Measurements from ENCODE around the gene SMDT1.
A peak's percentile ranks its signal among the peaks of the same experiment; 100 is the strongest.
"Not testable (repeated sequence)": the region's sequence is repeated elsewhere in the genome, so short reads cannot be mapped to it uniquely, and the experiment has no call there.

Gene SMDT1

DNA sequence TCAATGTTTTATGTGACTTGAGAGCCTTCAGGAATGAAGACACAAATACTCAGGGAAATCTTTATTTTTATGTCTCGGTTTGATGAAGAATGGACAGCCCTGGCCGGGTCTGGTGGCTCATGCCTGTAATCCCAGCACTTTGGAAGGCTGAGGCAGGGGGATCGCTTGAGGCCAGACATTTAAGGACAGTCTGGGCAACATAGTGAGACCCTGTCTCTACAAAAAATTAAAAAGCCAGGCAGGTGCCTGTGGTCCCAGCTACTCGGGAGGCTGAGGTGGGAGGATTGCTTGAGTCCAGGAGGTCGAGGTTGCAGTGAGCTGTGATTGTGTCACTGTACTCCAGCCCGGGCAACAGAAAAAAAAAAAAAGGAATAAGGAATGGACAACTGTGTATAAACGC is 8.0 kb upstream of the SMDT1 start:
- not testable (repeated sequence) for DNase-seq

DNA sequence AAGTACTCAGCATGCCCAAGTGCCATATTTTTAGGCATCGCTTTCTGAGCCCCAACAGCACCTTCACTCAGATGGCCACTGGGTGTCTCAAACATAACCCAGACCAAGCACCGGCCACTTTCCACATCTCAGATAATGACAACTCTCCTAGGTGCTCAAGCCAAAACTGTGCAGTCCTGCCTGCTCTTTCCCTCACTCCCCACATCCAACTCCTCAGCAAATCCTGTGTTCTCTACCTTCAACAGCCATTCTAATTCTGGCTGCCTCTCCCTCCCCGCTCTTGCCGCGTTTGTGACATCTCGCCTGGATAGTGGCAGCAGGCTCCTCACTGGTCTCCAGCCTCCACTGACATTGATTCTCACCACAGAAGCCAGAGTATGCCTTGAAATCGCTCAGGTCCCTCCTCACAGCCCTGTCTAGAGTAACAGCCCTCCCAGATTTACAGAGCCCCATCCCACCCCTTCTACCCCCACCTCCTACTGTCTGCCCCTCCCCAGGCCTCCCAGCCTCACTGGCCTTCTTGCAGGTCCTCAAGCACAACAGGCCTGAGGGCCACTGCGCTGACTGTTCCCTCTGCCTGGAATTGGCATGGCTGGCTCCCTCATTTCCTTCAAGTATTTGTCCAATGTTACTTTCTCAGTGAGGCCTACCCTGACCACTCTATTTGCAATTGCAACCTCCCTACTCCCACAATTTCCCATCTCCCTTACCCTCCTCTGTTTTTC is 6.7 kb upstream of the SMDT1 start:
- DNase-seq: no peak

DNA sequence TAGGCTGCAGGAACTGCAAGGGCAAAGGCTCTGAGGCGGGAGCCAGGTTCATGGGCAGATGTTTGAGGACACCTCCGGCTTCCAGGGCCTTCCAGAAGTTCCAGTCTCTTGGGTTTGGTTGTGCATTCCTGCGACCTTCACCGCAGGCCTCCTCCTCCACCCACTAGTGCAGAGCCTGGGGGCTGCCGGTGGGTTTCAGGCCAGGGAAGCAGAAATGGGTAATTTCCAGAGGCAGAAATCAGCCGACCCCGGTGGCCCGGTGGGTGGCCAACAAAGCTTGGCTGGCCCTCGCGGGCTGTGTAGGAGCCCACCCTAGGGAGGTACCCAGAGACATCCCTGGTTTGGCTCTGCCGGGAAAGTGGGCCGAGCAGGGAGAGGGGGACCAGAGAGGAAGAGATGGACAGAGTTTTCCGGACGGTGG is 5.9 kb upstream of the SMDT1 start:
- DNase-seq: no peak

DNA sequence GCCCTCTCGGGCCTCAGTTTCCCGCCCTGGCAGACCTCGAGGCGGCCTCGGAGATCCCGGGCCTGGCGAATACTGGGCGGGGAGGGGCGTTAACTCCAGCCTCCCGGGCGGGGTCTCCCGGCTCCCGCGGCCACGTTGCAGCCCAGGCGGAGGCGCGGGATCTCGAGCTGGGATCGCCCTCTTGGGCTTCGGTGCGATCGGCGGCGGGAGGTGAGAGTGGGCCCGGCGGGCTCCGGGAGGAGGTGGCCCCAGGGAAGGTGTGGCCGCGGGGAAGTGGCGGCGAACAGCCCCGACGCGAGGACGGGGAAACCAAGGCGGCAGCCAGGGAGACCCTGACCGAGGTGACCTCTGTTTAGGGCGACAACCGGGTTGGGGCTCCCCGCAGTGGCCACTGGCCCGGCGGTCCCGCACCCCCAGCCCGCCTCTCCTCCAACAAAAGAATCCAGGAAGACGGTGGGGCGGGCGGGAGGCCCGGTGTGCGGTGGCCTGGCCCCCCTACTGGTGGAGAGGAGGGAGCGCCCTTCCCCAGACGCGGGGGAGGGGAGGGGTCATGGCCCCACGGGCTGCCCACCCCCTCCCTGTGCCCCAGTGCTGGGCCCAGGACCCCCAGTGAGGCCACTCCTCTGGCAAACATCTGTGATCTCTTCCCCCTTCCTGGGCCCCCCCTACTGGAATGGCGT is 5.2 kb upstream of the SMDT1 start, which contains the start of gene PHETA2:
PHETA2 (plus strand) TSS at position 117 of the 680 bp plus-strand sequence. CDS start 3,046 bp downstream, outside the sequence.
- no peak for DNase-seq

DNA sequence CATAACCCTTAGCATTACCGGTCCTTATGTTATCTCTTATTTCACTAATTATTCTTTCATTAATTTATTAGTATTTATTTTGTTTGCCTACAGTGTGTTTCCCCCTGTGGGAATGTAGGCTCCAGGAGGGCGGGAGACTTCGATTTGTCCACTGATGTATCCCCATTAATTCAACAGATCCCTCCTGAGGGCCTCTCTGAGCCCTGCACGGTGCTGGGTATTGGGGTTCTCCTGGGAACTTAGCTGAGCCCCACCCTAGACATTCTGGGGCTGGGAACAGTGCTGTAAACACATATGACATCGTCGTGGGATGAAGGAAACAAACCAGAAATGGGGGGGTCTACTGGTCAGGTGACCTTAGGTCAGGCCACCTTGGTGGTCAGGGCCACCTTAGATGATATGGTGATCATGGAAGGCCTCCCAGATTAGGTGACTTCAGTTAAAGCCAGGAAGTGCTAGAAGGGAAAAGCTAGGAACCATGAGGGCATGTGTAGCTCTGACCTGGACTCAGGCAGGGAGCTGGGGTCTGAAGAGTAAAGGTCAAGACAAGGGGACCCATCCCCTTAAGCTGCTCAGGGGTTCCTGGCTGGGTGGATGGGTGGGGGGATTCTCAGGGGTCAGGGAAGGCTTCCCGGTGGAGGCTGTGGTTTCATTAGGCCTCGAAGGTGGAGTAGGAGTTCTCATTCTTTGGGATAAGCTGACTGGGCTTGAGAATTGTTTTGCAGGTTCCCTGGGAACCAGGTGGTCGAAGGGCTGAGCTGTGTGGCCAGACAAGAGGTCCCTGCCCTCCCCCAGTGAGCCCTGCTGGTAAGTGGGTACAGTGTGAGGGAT is 4.4 kb upstream of the SMDT1 start:
- no peak for DNase-seq

DNA sequence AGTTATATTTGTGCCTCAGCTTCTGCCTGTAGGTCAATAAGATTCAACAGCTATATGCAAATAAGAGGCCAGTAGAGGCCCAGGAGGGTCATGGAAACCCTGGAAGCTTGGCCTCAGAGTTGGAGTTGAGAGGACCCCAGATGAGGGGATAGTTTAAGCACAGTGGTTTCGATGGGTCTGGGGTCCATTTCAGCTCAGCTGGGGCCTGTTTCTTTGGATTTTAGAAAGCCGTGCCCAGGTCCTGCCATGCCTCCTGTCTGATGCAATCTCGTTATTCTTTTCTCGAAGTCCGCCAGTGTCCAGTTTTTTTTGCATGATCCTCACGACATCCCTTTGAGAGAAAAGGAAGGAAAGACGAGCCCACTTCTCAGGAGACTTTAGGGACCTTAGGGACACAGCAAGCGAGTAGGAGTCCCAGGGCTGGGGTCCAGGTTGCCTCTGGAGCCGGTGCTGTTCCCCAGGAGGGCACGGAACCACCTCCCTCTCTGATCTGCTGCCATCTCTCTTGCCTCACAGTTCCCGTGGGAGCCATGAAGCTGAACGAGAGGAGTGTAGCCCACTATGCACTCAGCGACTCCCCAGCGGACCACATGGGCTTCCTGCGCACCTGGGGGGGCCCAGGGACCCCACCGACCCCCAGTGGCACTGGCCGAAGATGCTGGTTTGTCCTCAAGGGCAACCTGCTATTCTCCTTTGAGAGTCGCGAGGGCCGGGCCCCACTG is 2.6 kb upstream of the SMDT1 start:
- DNase-seq: no peak

DNA sequence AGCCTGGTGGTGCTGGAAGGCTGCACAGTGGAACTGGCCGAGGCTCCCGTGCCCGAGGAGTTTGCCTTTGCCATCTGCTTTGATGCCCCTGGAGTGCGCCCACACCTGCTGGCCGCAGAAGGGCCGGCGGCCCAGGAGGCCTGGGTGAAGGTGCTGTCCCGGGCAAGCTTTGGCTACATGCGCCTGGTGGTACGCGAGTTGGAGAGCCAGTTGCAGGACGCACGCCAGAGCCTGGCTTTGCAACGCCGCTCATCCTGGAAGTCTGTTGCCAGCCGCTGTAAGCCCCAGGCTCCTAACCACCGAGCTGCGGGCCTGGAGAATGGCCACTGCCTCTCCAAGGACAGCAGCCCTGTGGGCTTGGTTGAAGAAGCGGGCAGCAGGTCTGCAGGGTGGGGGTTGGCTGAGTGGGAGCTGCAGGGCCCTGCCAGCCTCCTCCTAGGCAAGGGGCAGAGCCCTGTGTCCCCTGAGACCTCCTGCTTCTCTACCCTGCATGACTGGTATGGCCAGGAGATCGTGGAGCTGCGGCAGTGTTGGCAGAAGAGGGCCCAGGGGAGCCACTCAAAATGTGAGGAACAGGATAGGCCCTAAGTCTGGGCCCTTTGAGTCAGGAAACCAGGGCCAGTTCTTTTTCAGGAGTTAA is 1.9 kb upstream of the SMDT1 start:
- no peak for DNase-seq

DNA sequence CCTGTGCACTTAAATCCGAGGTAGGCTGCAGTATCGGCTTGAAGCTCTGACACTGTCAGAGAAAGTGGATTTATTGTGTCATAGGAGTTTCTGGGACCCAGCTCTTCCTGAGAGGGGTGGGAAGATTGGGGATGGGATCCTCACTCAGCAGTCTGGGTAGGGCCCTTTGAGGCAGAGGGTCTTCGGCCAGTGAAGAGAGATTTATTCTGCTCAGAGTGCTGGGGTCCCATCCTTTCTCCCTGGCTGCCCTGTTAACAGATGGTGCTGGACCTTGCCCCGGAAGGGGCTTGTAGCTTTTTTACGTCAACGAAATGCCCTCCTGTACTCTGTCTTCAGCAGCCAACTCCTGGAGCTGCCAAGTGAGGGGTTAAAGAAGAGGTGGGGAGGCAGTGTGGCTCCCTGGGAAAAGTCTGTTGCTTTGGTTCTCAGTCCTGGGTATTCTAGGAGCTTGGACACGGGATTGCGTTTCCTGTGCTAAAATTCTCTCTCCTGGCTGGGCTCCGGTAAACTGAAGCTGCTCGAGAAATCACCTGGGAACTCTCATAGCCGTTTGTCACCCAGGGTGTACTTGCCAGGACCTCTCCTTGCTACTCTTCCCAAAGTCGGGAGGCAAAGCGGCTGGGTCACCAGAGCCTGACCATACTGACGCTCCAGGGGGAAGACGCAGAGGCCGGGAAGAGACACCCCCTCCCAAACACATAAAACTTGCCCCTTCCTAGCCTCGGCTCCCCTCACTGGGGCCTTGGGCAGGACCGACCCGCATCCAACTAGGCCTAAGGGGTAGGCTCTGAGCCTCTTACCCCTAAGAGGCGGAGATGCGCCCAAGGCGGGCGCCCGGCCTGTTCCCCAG is 806 bp upstream of the SMDT1 start:
- DNase-seq: no peak

DNA sequence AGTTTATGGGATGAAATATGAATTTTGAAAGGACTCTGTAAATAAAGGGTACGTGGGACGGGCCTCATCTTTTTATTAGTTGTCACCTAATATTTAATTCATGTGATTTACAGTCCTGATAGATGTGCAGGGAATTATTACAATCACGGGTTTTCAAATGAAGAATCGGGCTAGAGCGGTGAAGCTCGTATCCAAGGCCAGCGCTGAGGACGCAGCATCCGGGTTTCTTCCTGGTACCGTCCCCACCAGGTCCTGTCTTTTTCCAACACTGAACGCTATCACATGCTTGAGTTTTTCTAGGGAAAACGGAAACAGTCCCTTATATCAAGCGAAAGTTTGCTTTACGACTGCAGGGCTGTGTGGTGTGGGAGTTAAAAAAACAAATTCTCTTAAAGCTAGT is 787 bp downstream of the SMDT1 start:
- DNase-seq: no peak

DNA sequence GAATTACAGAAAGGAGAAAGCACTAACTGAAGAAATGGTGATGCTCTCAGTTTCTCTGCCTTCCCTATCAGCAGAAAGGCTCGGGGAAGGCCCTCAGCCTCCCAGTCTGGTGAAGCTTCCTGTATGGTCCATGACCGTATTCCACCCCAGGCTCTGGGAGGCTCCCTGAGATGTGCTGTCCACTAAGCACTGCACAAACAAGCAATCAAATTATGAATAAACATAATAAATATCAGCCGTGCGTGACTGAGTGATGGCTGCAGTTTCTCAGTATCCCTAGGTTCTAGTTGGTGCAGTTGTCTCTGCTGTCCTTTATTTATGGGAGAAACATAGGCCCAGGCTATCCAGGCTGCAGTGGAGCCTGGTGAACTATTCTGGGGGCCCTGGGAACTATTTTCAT is 3.6 kb downstream of the SMDT1 start:
- no peak for DNase-seq

DNA sequence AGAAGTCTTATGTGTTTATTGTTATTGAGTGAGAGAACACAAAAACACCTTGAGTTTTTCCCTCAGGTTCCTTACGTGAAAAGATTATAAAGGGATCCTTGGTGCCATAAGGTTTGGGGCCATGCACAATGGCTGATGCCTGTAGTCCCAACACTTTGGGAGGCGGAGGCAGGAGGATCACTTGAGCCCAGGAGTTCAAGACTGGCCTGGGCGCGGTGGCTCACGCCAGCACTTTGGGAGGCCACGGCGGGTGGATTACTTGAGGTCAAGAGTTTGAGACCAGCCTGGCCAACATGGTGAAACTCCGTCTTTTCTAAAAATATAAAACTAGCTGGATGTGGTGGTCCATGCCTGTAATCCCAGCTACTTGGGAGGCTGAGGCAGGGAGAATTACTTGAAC is 5.4 kb downstream of the SMDT1 start:
- DNase-seq: no peak

DNA sequence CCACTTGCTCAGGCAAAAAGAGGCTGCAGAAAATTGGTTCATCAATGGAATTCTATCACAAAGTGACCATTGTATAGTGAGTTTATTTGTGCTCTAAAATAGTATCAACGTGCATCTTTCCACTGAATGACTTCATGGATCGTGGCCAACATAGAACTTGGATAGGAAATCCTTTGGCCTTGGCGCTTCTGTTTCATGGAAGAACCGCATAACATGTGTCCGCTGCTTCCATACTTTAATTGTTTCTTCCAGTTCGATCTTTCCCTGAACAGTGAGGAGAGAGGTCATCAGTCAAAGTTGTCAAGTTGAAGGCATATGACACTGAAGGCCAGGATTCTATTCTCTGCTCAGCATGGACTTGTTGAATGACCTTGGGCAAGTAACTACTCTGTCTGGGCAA is 6.6 kb downstream of the SMDT1 start:
- DNase-seq: no peak

DNA sequence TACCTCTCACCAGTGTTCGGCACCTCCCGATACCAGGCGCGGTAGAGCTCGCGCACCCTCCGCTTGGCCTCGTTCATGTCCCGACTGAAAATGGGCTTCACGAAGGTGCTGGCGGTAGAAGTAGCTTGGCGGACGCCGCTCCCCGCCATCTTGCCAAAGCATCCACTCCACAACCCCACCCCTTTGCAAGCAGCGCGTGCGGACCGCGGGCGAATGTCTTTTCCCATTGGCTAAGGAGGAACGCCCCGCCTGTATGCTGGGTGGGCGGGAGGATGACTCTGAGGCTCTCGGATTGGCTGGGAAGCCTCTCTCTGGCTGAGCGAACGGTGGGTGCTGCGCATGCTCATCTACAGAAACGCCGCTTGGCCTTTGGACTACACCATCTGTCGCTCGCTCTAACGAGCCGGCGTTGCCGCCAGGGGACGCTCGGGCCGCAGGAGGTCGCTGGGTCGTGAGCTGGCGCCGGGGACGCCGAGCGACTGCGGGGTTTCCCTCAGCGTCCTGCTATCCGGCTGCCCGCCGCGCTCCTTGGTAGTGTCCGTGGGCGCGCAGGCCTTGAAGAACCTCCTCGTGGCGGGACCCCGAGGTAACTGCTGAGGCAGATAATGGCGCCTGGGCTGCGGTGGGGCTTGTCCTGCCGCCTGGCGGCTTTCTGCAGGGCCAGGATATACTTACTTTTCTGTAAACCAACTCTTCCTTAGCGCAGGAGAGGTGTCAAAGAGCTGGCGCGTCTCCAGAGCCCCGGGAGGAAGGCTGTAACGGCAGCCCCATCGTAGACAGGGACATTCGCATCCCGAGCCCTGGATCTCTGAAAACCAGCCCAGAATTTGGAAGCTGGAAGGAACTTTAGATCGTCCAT is 11.3 kb downstream of the SMDT1 start, which contains the start of gene NDUFA6:
NDUFA6 (minus strand) TSS at position 177 of the 859 bp plus-strand sequence; CDS start at position 149, 28 bp downstream.
- peak; percentile 99 for DNase-seq

DNA sequence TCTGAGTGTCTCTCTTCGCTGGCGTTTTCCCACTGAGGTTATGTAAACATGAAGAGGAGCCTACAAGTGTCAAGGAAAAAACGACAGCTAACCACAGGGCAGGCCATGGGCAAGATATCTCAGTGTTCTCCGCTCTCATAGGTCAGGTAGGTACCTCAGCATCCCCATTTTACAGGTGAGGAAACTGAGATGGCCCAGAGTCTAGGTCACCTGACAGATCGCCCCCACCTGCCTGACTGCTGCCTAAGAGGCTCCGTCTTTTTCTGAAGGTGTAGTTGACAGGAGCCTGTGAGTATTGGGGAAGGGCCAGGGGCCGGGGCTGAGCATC is 11.9 kb downstream of the SMDT1 start:
- DNase-seq: no peak

DNA sequence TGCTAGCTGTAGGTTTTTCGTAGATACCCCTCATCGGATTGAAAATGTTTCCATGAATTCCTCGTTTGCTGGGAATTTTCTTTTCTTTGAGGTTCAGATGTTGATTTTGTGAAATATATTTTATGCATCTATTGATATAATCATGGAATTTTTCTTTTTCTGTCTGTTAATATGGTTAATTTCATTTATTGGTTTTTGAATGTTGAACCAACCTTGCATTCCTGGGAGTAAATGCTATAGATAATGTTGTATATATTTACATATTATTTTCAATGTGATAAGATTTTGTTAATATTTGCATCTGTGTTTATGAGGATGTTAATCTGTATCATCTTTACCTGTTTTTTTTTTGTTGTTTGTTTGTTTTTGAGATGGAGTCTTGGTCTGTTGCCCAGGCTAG is 21.7 kb downstream of the SMDT1 start:
- DNase-seq: no peak

DNA sequence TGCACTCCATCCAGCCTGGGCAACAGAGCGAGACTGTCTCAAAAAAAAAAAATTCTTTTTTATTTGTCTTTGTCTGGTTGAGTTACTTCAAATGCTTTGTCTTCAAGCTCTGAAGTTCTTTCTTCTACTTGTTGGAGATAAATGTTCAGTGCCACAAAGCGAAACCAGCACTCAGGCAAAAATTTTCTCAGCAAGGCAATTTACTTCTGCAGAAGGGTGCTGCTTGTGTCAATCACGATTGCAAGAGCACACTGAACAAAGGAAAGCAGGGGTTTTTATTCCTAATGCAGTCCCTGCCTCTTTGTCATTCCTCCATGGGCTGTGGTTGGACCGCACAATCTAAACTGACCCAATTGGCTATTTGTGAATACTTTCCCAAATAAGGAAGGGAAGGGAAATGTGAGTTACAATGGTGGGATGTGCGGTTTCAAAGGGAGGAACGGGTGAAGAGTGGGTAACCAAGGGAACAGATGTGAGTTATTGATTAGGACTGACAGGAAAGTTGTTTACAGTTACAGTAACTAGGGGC is 24.9 kb downstream of the SMDT1 start:
- DNase-seq: not testable (repeated sequence)

DNA sequence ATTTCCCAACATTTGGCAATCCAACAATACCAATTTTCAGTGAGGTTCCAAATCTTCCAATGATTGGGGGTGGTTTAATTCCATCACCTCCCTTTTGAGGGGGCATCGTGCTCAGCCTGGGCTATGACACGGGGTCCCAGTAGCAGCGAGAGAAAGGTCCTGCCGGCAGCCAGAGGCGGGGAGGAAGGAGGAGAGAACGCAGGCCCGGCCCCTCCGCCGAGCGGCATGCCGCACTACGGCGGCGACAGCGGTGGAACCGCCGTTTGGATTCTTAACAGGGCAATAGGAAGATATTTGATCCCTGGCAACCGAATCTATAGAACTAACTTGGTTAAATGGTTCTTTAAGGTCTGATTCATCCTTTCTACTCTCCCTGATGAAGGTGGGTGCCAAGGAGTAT is 29.3 kb downstream of the SMDT1 start:
- no peak for DNase-seq

DNA sequence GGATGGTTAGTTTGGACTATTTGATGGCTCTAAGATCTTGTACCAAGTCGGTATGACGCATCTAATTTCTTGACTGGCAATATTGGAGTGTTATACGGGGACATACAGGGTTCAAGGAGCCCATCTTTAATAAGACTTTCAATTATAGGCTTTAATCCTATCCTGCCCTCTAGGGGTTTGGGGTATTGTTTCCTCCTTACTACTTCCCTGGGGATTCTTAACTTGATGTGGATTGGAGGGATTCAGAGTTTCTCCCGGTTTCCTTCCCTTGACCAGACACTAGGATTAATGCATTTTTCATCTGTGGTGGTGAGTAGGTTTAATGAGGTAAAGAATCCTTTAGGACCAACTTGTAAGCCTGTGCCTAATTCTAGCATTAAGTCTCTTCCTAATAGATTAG is 32.3 kb downstream of the SMDT1 start:
- no peak for DNase-seq

DNA sequence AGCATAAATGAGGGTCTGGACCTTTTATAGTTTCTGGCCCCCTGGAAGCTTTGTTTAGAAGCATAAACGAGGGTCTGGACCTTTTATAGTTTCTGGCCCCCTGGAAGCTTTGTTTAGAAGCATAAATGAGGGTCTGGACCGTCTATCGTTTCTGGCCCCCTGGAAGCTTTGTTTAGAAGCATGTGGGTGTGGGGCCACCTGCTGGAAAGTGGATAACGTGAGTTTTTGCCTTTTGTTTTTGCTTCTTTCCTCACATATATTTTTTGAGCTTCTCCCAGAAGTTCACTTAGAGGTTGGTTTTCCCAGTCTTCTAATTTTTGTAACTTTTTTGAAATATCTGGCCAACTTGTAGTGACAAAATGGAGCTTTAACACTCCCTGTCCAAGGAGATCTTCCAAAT is 33.3 kb downstream of the SMDT1 start:
- DNase-seq: not testable (repeated sequence)

DNA sequence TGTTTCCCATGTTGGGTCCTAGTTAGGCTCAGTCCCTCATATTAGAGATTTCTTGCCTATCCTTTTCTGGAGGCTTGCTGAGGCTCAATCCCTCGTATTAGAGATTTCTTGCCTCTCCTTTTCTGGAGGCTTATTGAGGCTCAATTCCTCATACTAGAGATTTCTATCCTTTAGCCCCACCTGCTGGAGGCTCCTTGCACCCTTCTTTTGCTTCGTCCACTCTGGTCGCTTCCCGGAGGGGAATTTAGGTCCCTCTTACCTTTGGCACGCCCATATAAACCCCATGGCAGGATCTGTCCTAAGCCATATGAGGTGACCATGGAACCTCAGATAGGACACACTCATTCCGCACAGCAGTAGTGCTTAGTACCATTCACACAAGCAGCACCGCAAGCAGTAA is 35.2 kb downstream of the SMDT1 start:
- no peak for DNase-seq
